Activated naive CD4-positive, alpha-beta T cell treated with anti-CD3 and anti-CD28 coated beads, Interleukin-2, amount 50 U/mL, for 72 hours (primary cell): ENCODE results near the gene NSUN5. TPM values are rescaled to one million over a fixed set of nuclear protein-coding genes. Genes with fewer than 3 reads are reported as not detected.
A peak's percentile ranks its signal among the peaks of the same experiment; 100 is the strongest.
"Not testable (repeated sequence)": the region's sequence is repeated elsewhere in the genome, so short reads cannot be mapped to it uniquely, and the experiment has no call there.

ENCODE experiments used
- ATAC-seq, 2 donors: fragments of 150-1000 bp; cut with Tn5 transposase; 2 replicates each; pipeline ENCODE4 v1.10.0; 2021; ENCODE audit warnings: mild to moderate bottlenecking in 2 of 2, moderate library complexity in 2 of 2
- DNase-seq, 2 donors: peaks; one replicate each; pipeline ENCODE4 v3.0.0; 2021 to 2022; ENCODE audit warnings: low spot score in 2 of 2
- H3K27ac Mint-ChIP-seq, 2 donors: one replicate each; pipeline ENCODE4 v1.8.0; 2022; ENCODE audit warnings: mild to moderate bottlenecking in 2 of 2, mixed read lengths in 2 of 2
- H3K36me3 Mint-ChIP-seq, 2 donors: one replicate each; pipeline ENCODE4 v1.8.0; 2022; ENCODE audit warnings: mixed read lengths in 2 of 2
- H3K9me3 Mint-ChIP-seq, 2 donors: one replicate each; pipeline ENCODE4 v1.8.0; 2022; ENCODE audit warnings: mixed read lengths in 2 of 2
- total RNA-seq, 2 donors: library from RNA; stranded (reverse); gene quantifications; one replicate each; pipeline ENCODE4 v1.2.3, GENCODE V29; 2022

NSUN5 gene
- total RNA-seq, 2 donors from 2014 or later, result 47.9 to 75.2 TPM

DNA sequence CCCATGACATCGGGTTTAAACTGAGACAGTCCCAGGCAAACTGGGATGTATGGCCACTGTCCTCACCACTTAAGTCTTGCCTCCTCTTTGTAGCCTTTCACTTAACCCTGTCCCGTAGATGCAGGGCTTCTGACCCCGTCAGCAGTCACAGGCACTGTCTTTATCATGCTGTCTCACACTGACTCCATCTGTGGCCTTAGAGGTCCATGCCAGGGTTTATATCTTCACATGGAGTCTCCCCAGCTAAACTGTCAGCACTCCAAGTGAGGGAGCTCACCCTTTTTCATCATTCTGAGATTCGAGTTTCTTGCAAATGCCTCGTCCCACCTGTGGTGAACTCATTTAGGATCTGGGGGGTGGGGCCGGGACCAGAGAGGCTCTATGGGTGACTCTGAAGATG lies 22.1 kb upstream of the NSUN5 start:
- Mint-ChIP-seq H3K36me3 (no peaks in the 10 kb centered on the region), H3K9me3 (no peaks in the 10 kb centered on the region), H3K27ac (no peak overlapping the region)
- DNase-seq, result no peak
- ATAC-seq, result no peak

DNA sequence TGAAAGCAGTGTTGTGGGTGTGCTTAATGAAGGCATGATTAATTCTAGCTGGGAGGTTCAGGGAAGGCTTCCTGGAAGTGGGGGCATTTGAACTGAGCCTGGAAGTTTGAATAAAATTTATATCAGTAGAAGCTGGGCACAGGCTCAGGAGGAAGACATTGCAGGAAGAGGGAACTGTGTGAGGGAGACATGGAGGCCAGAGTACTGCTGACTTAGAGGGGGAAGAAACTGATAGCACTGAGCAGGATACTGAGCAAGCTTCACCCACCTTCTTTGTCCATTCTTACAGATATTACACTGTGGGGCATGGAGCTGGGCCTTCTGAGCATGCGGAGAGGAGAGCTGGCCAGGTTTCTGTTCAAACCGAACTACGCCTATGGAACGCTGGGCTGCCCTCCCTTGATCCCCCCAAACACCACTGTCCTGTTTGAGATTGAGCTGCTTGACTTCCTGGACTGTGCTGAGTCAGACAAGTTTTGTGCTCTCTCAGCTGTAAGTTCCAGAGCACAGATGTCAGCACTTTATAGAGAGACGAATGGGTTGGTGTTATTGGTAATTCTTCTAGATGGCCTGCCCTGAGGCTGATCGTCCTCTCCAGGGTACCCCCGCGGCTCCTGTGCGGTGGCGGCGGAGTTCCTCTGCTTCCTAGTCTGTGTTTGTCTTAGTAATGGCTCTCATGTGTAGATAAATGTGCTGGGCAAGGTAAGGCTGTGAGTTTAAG lies 21.4 kb upstream of the NSUN5 start:
- peak overlapping the region in 1 of 2 donors; percentile 10 for H3K27ac Mint-ChIP-seq
- H3K36me3 Mint-ChIP-seq, result no peaks in the 10 kb centered on the region
- ATAC-seq, result no peak
- H3K9me3 Mint-ChIP-seq, result no peaks in the 10 kb centered on the region
- no peak for DNase-seq

- DNase-seq (no peak), ATAC-seq (no peak)
- Mint-ChIP-seq H3K36me3 (no peaks in the 10 kb centered on the region), H3K9me3 (no peaks in the 10 kb centered on the region), H3K27ac (no peak overlapping the region)
Measured at GRCh38 chr7:73328696-73329095, 20.1 kb upstream of the NSUN5 start.

- not testable (repeated sequence) for H3K9me3 Mint-ChIP-seq, ATAC-seq, H3K36me3 Mint-ChIP-seq, DNase-seq, H3K27ac Mint-ChIP-seq
Measured at GRCh38 chr7:73327922-73328321, 19.3 kb upstream of the NSUN5 start, which contains the start of the genes FKBP6 and TRIM50. Gene FKBP6, plus strand, starts transcription at chr7:73328161. Its CDS starts 268 bp downstream, at chr7:73328429. Gene TRIM50, minus strand, starts transcription at chr7:73328082. Its CDS starts 3,295 bp downstream, at chr7:73324787.

- H3K36me3 Mint-ChIP-seq, H3K27ac Mint-ChIP-seq, H3K9me3 Mint-ChIP-seq, ATAC-seq, DNase-seq: not testable (repeated sequence)
Measured at GRCh38 chr7:73327449-73327848, 18.8 kb upstream of the NSUN5 start.

- H3K9me3 Mint-ChIP-seq, ATAC-seq, H3K27ac Mint-ChIP-seq, DNase-seq, H3K36me3 Mint-ChIP-seq: not testable (repeated sequence)
Measured at GRCh38 chr7:73325424-73325823, 16.8 kb upstream of the NSUN5 start.

- H3K9me3 Mint-ChIP-seq, result not testable (repeated sequence)
Measured at GRCh38 chr7:73324081-73324845, 15.6 kb upstream of the NSUN5 start.

GRCh38 chr7:73323434-73324080 lies 14.9 kb upstream of the NSUN5 start:
- not testable (repeated sequence) for H3K36me3 Mint-ChIP-seq, DNase-seq, ATAC-seq, H3K9me3 Mint-ChIP-seq
- H3K27ac Mint-ChIP-seq, result peak overlapping the region; percentile 39 to 56

More at GRCh38 chr7:73324081-73324845, 15.6 kb upstream of the NSUN5 start:
- peak; percentile 89 to 90 for ATAC-seq
- DNase-seq, result peak; percentile 43 to 62
- H3K27ac Mint-ChIP-seq, result peak overlapping the region; percentile 39 to 56
- H3K36me3 Mint-ChIP-seq, result not testable (repeated sequence)

DNA sequence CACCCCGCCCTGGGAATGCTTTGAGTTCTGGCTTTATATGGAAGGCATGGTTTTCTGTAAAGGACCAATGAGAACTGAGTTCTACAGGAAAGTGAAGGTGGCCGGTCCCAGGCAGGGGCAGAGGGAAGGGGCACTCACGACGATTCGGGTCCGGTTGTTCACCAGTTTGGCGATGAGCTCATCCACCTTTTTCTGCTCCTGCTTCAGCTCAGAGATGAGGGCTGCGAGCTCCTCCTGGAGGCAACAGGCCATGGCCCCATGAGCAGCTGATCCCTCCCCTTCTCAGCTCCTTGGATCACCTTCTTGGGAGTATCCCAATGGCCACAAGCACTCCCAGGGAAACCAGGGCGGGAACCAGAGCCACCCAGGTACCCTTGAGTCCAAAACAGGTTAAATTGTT lies 11.4 kb upstream of the NSUN5 start:
- H3K27ac Mint-ChIP-seq, H3K9me3 Mint-ChIP-seq, ATAC-seq, H3K36me3 Mint-ChIP-seq, DNase-seq: not testable (repeated sequence)

DNA sequence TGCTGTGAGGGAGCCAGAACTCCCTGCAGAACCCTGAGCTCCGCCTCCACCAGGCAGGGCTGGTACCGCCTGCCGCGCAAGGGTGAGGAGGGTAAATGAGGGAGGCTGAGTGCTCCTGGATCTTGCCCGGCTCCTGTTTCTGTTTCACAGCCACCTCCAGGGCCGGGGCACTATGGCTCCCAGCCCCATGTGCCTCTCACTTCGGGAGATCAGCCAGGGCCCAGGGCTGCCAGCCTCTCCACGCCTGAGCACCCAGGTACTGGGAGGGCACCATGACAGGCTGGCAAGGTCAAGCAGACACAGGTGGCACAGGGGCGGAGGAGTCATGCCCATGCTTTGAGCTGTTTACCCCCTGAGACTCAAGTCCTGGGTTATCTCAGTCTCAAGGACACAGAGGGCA lies 10.9 kb upstream of the NSUN5 start:
- H3K36me3 Mint-ChIP-seq, ATAC-seq, H3K9me3 Mint-ChIP-seq: not testable (repeated sequence)

GRCh38 chr7:73318656-73319204 lies 10.1 kb upstream of the NSUN5 start:
- not testable (repeated sequence) for ATAC-seq, H3K27ac Mint-ChIP-seq, DNase-seq, H3K9me3 Mint-ChIP-seq, H3K36me3 Mint-ChIP-seq

More for the DNA sequence above, 10.9 kb upstream of the NSUN5 start:
- not testable (repeated sequence) for DNase-seq, H3K27ac Mint-ChIP-seq

GRCh38 chr7:73316521-73316920 lies 7.9 kb upstream of the NSUN5 start:
- Mint-ChIP-seq H3K36me3 (no peaks in the 10 kb centered on the region), H3K9me3 (no peaks in the 10 kb centered on the region), H3K27ac (no peak overlapping the region)
- no peak for ATAC-seq
- DNase-seq, result no peak

GRCh38 chr7:73314271-73314670 lies 5.6 kb upstream of the NSUN5 start:
- Mint-ChIP-seq H3K36me3 (peaks cover 0 to 3% of the 10 kb centered on the region in 2 donors), H3K9me3 (peaks cover 0 to 2% of the 10 kb centered on the region in 2 donors), H3K27ac (no peak overlapping the region)
- ATAC-seq, result no peak
- DNase-seq, result no peak

- Mint-ChIP-seq H3K36me3 (peaks cover 3 to 7% of the 10 kb centered on the region in 2 donors), H3K9me3 (peaks cover 0 to 3% of the 10 kb centered on the region in 2 donors), H3K27ac (no peak overlapping the region)
- ATAC-seq, result no peak
- DNase-seq, result no peak
Measured at GRCh38 chr7:73313521-73313906, 4.9 kb upstream of the NSUN5 start.

DNA sequence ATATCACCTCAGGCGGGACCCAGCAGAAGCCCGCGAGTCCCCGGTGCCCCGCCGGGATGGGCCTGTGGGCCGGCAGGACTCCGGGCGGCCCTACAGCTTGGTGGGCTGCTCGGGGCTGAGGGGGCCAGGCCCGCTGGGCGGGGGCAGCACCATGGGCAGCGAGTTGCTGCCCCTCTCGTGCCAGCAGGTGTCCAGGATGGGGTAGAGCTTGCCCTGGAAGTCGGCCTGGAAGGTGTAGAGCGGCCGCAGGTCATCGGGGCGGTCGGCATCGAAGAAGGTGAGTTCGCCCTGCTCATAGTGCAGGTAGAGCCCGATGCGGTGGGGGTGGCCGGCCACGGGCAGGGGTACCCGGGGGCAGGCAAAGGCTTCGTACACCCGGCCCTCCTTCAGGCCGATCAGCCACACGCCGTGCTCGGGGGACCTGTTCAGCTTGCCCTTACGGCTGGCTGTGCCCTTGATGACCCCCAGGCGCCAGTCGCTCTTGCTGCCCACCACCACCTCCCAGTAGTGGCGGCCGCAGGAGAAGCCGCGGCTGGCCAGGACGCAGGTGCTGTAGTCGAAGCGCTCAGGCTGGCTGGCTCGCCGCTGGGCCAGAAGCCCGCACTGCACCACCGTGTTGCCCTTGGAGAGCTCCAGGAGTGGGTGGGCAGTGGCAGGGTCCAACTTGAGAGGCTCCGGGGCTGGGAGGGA lies 4.3 kb upstream of the NSUN5 start:
- Mint-ChIP-seq H3K27ac (no peak overlapping the region), H3K9me3 (peaks cover 0 to 3% of the 10 kb centered on the region in 2 donors), H3K36me3 (peaks cover 9 to 13% of the 10 kb centered on the region in 2 donors)
- DNase-seq (no peak), ATAC-seq (no peak)

DNA sequence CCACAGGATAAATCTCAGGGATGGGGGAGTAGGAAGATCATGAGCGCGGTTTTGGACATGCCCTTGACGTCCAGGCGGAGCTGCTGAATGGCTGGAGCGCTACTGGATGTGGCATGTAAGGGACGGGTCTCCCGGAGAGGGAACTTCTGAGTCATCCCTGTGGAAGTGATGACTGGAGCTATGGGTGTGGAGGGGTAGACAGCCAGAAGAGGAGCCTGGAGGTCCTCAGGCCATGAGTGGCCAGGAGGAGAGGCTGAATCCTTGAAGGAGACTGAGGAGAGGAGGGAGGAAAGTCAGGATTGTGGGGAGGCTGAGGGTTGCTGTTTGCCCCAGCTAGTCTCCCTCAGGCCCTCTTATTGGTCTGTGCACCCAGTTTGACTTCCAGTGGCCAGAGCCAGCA lies 2.8 kb upstream of the NSUN5 start:
- H3K36me3 Mint-ChIP-seq, result peaks cover 22 to 26% of the 10 kb centered on the region in 2 donors
- not testable (repeated sequence) for ATAC-seq, H3K9me3 Mint-ChIP-seq, H3K27ac Mint-ChIP-seq, DNase-seq
